IMR-90 (cell line): Measurements from ENCODE around the gene WNK1. TPM values are rescaled to one million over a fixed set of nuclear protein-coding genes. Genes with fewer than 3 reads are reported as not detected.
A peak's percentile ranks its signal among the peaks of the same experiment; 100 is the strongest.
"Not testable (repeated sequence)": the region's sequence is repeated elsewhere in the genome, so short reads cannot be mapped to it uniquely, and the experiment has no call there.

Experiments used
- ATAC-seq: fragments of 200-7000 bp; cut with Tn5 transposase; 2 replicates; pipeline ENCODE4 v1.9.1; 2020; ENCODE audit warnings: low read depth, mild to moderate bottlenecking, moderate library complexity
- BruUV-seq: library from RNA; stranded (reverse); fragments of 400-500 nt; replicated peaks from 2 replicates; lab custom pipeline; 2021; lab: Mats Ljungman, UMichigan
- CTCF ChIA-PET: fragments of 300-600 bp; formaldehyde crosslinking; extraction: SDS; loops from one replicate; lab custom pipeline; 2021; ENCODE audit warnings: antibody characterized with exemption; lab: Yijun Ruan, JAX
- POLR2A ChIA-PET: fragments of 300-600 bp; sonication (Branson Sonifier 250); formaldehyde crosslinking; loops from one replicate; lab custom pipeline; 2022; ENCODE audit warnings: antibody characterized with exemption; ENCODE audit not compliant: unreplicated experiment; lab: Charles Lee
- DNase-seq: peaks from one replicate; pipeline ENCODE4 v3.0.0; 2013
- H2AFZ ChIP-seq: replicated peaks from 2 replicates; pipeline ENCODE3; 2013; ENCODE audit warnings: low read length, mild to moderate bottlenecking; ENCODE audit not compliant: poor library complexity
- H2AK5ac ChIP-seq: 2 replicates; pipeline ENCODE4 v1.6.1; 2013; ENCODE audit warnings: low read depth, low read length, inconsistent platforms
- H2AK9ac ChIP-seq: replicated peaks from 2 replicates; pipeline ENCODE3; 2013; ENCODE audit warnings: mild to moderate bottlenecking, low read depth, low read length, moderate library complexity; ENCODE audit not compliant: poor library complexity
- H2BK120ac ChIP-seq: 2 replicates; pipeline ENCODE4 v1.6.1; 2013; ENCODE audit warnings: low read depth, low read length, inconsistent platforms
- H2BK15ac ChIP-seq: 3 replicates; pipeline ENCODE4 v1.6.1; 2013; ENCODE audit warnings: low read depth, low read length, inconsistent platforms
- H2BK20ac ChIP-seq: 2 replicates; pipeline ENCODE4 v1.6.1; 2013; ENCODE audit warnings: low read depth, mild to moderate bottlenecking, inconsistent platforms, low read length, moderate library complexity
- H2BK5ac ChIP-seq: 2 replicates; pipeline ENCODE4 v1.6.1; 2013; ENCODE audit warnings: mild to moderate bottlenecking, low read depth, low read length, inconsistent platforms; ENCODE audit not compliant: poor library complexity, severe bottlenecking
- H3K14ac ChIP-seq: replicated peaks from 2 replicates; pipeline ENCODE4 v1.6.1; 2013; ENCODE audit warnings: low read depth, low read length, inconsistent platforms
- H3K18ac ChIP-seq: 2 replicates; pipeline ENCODE4 v1.6.1; 2013; ENCODE audit warnings: low read depth, low read length, control low read depth
- H3K23ac ChIP-seq: 2 replicates; pipeline ENCODE4 v1.6.1; 2013; ENCODE audit warnings: low read depth, low read length, inconsistent platforms
- H3K27ac ChIP-seq: 2 replicates; pipeline ENCODE4 v1.5.1; 2013; ENCODE audit warnings: mild to moderate bottlenecking, control low read depth, low read length; ENCODE audit not compliant: insufficient read depth
- H3K27me3 ChIP-seq: 2 replicates; pipeline ENCODE4 v1.6.1; 2013; ENCODE audit warnings: low read length; ENCODE audit not compliant: control insufficient read depth, insufficient read depth
- H3K36me3 ChIP-seq: 2 replicates; pipeline ENCODE4 v1.6.1; 2013; ENCODE audit warnings: low read length, mixed read lengths; ENCODE audit not compliant: control insufficient read depth, insufficient read depth
- H3K4ac ChIP-seq: 2 replicates; pipeline ENCODE4 v1.6.1; 2013; ENCODE audit warnings: low read depth, low read length, inconsistent platforms
- H3K4me1 ChIP-seq: 2 replicates; pipeline ENCODE4 v1.6.1; 2013; ENCODE audit warnings: low read length, mixed read lengths; ENCODE audit not compliant: control insufficient read depth, insufficient read depth
- H3K4me2 ChIP-seq: 2 replicates; pipeline ENCODE4 v1.6.1; 2013; ENCODE audit warnings: low read depth, mild to moderate bottlenecking, control low read depth, low read length, moderate library complexity
- H3K4me3 ChIP-seq: 2 replicates; pipeline ENCODE4 v1.5.1; 2013; ENCODE audit warnings: low read depth, mild to moderate bottlenecking, control low read depth, low read length, moderate library complexity; ENCODE audit not compliant: insufficient read depth
- H3K56ac ChIP-seq: 2 replicates; pipeline ENCODE4 v1.6.1; 2013; ENCODE audit warnings: low read length, inconsistent platforms; ENCODE audit not compliant: insufficient read depth; ENCODE audit errors: extremely low read depth
- H3K79me1 ChIP-seq, 2 experiments: 2 replicates each; pipeline ENCODE4 v1.6.1; 2013; ENCODE audit warnings: low read length in 2 of 2, inconsistent platforms in 1 of 2, low read depth in 1 of 2
- H3K9ac ChIP-seq: 2 replicates; pipeline ENCODE4 v1.6.1; 2013; ENCODE audit warnings: low read depth, low read length, control low read depth
- H3K9me1 ChIP-seq: 2 replicates; pipeline ENCODE4 v1.6.1; 2013; ENCODE audit warnings: low read length, inconsistent platforms; ENCODE audit not compliant: insufficient read depth
- H3K9me3 ChIP-seq: 2 replicates; pipeline ENCODE4 v1.6.1; 2013; ENCODE audit warnings: low read length; ENCODE audit not compliant: control insufficient read depth, insufficient read depth
- H4K20me1 ChIP-seq: 2 replicates; pipeline ENCODE4 v1.6.1; 2013; ENCODE audit warnings: low read length, inconsistent platforms; ENCODE audit not compliant: insufficient read depth
- H4K5ac ChIP-seq: 2 replicates; pipeline ENCODE4 v1.6.1; 2013; ENCODE audit warnings: mild to moderate bottlenecking, low read depth, low read length, control low read depth
- H4K8ac ChIP-seq, 2 experiments: 2 replicates each; pipeline ENCODE4 v1.6.1; 2013; ENCODE audit warnings: low read depth in 2 of 2, low read length in 2 of 2, control low read depth in 1 of 2, inconsistent platforms in 1 of 2
- H4K91ac ChIP-seq: 2 replicates; pipeline ENCODE4 v1.6.1; 2013; ENCODE audit warnings: low read depth, low read length, inconsistent platforms; ENCODE audit not compliant: insufficient read depth
- WGBS, 2 experiments: methylation state at CpG; one replicate each; pipeline versions ENCODE4 v1.1.5 to v1.1.7; 2013; ENCODE audit warnings: missing lambda C conversion rate in 2 of 2; ENCODE audit not compliant: insufficient read length in 1 of 2; ENCODE audit errors: extremely low coverage in 2 of 2; 5-methylcytosine and 5-hydroxymethylcytosine counted together
- dilution Hi-C: fragments of 300-500 bp; cut with HindIII; formaldehyde crosslinking; loops from one replicate; pipeline ENCODE4 v1.14.3; 2018; ENCODE audit warnings: low sequenced_read_pairs; ENCODE audit not compliant: unreplicated experiment
- in situ Hi-C: fragments of 300-500 bp; cut with MboI; formaldehyde crosslinking; loops from 3 replicates; pipeline ENCODE4 v1.14.3; 2019; ENCODE audit warnings: low sequenced_read_pairs, inconsistent platforms, mixed read lengths
- intact Hi-C: fragments of 100-400 bp; cut with micrococcal nuclease; formaldehyde crosslinking; loops from 2 replicates; pipeline ENCODE4 v1.10.0; 2022
- polyA plus RNA-seq, 3 experiments: library from polyadenylated mRNA; depleted of rRNA; stranded (reverse); fragments of >200 nt; gene quantifications; 2 replicates each; pipeline ENCODE4 v1.2.3, GENCODE V29; 2012; ENCODE audit warnings: low replicate concordance in 1 of 3
- total RNA-seq: library from RNA; depleted of rRNA; stranded (reverse); fragments of >200 nt; gene quantifications from 2 replicates; pipeline ENCODE4 v1.2.3, GENCODE V29; 2012

Gene WNK1
- total and polyA plus RNA-seq, 2 of the 4 experiments (the other 2 are of a cell fraction), result 36.9 to 42.8 TPM

- Histone ChIP-seq H3K9me1 (peaks cover 22% of the 10 kb centered on the region), H4K20me1 (peaks cover 44% of the 10 kb centered on the region), H2BK5ac (peak overlapping the region; percentile 48), H3K79me1 (peaks cover 18 to 50% of the 10 kb centered on the region in 2 experiments)
- H2AK5ac ChIP-seq, H2AFZ ChIP-seq, H3K27ac ChIP-seq, H3K27me3 ChIP-seq, H3K36me3 ChIP-seq, H3K4ac ChIP-seq, POLR2A ChIA-PET, H3K9ac ChIP-seq, H3K56ac ChIP-seq, H4K8ac ChIP-seq, H3K4me1 ChIP-seq, dilution Hi-C loops, H3K4me2 ChIP-seq, H2AK9ac ChIP-seq, in situ Hi-C loops, H4K5ac ChIP-seq, H3K9me3 ChIP-seq, DNase-seq, ATAC-seq, H3K4me3 ChIP-seq, H4K91ac ChIP-seq, CTCF ChIA-PET, H2BK120ac ChIP-seq, H2BK15ac ChIP-seq, H3K23ac ChIP-seq, BruUV-seq, H3K14ac ChIP-seq, H3K18ac ChIP-seq, H2BK20ac ChIP-seq: not testable (repeated sequence)
- intact Hi-C loops, result loop anchor here (1.0 to 5.0 kb wide), 2 partner anchors 35 to 58 kb away; no protein-coding TSS in a partner anchor
- WGBS, 2 experiments, result no CpG with 5 or more reads among the region's 5 CpGs
These were observed 24.5 kb downstream of the WNK1 start for GRCh38 chr12:776772-777373.
